ENCODE results near the gene IGSF9. TPM values are rescaled to one million over a fixed set of nuclear protein-coding genes. Genes with fewer than 3 reads are reported as not detected.

Gene IGSF9
- total RNA-seq, 1 experiment from 2014 or later, result not detected

DNA sequence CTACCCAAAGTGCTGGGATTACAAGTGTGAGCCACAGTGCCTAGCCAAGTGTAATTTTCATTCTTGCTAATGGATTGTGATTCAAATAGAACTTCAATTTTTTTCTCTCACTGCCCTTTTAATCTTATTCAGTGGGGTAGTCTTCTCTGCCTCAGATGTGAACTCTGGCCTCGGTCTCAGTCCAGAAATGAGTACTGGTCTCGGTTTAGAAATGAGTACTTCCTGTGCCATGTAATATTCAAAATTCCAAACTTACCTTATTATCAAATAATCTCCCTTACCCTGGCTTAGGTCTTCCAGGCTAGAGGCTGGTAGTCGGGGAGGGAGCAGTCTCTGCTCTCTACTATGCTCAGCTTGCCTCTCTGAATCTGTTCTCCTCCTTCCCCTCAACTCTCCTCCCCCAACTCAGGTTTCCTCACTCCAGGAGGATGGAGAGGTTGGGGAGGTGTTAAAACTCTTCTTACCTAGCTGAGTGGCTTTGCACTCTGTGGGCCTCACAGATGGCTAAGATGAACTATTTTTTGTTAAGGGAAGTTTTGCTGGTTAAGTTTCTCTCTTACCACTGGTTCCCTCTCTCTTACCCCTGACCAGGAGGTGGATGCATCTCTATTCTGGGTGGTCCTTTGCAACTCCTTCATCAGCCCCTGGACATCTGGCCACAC, 13.4 kb upstream of the IGSF9 start:
- H3K9ac ChIP-seq (ENCODE audit: low read length), result no peak overlapping the region
- no peaks in the 10 kb centered on the region for H3K9me2 ChIP-seq (replicated peaks; ENCODE audit: insufficient read depth, low read length)
- no peaks in the 10 kb centered on the region for H3K9me3 ChIP-seq (ENCODE audit: low read length)
- no peak overlapping the region for H3K27ac ChIP-seq (ENCODE audit: low read length)
- no peak overlapping the region for H3K4me2 ChIP-seq (ENCODE audit: low read depth, low read length, poor library complexity, severe bottlenecking)
- H3K4me1 ChIP-seq (ENCODE audit: low read length), result no peaks in the 10 kb centered on the region
- no peak for DNase-seq
- no peaks in the 10 kb centered on the region for H4K20me1 ChIP-seq (ENCODE audit: insufficient read depth, low read depth, low read length)
- H3K36me3 ChIP-seq (ENCODE audit: insufficient read depth, low read length), result no peaks in the 10 kb centered on the region
- no peak overlapping the region for H3K4me3 ChIP-seq (ENCODE audit: low read length)
- no peak overlapping the region for H2AFZ ChIP-seq (ENCODE audit: low read length)
- 0 out of 2 replicates have a peak, but pooled peaks cover 5% of the 10 kb centered on the region for H3K27me3 ChIP-seq (ENCODE audit: low read length)
- H3K79me2 ChIP-seq (ENCODE audit: low read length), result no peaks in the 10 kb centered on the region

DNA sequence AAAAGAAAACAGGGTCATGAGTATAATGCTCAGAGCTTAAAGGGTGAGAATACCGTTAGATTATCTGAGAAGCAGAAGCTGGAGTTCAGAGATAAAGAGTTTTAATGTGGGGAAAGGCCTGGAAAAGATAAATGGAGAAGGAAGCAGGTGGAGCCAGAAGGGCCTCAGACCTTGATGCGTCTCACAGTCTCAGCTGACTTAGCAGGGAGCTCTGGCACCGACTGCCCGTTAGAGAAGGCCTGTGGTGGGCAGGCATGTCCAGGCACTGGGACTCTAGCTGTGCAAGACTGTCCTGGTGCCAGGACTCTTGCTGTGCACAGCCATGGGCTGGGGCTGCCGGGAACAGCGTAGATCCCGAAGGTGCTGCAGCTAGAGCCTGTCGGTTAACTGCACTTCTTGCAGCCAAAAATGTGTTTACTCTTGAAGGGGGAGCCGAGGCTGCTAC, 12.4 kb upstream of the IGSF9 start:
- H3K4me2 ChIP-seq (ENCODE audit: low read depth, low read length, poor library complexity, severe bottlenecking), result no peak overlapping the region
- no peak overlapping the region for H3K4me3 ChIP-seq (ENCODE audit: low read length)
- H4K20me1 ChIP-seq (ENCODE audit: insufficient read depth, low read depth, low read length), result no peaks in the 10 kb centered on the region
- H3K4me1 ChIP-seq (ENCODE audit: low read length), result no peaks in the 10 kb centered on the region
- no peaks in the 10 kb centered on the region for H3K9me2 ChIP-seq (replicated peaks; ENCODE audit: insufficient read depth, low read length)
- H2AFZ ChIP-seq (ENCODE audit: low read length), result no peak overlapping the region
- 0 out of 2 replicates have a peak, but pooled peaks cover 4% of the 10 kb centered on the region for H3K27me3 ChIP-seq (ENCODE audit: low read length)
- H3K36me3 ChIP-seq (ENCODE audit: insufficient read depth, low read length), result no peaks in the 10 kb centered on the region
- H3K79me2 ChIP-seq (ENCODE audit: low read length), result no peaks in the 10 kb centered on the region
- H3K9me3 ChIP-seq (ENCODE audit: low read length), result no peaks in the 10 kb centered on the region
- no peak overlapping the region for H3K27ac ChIP-seq (ENCODE audit: low read length)
- no peak for DNase-seq
- no peak overlapping the region for H3K9ac ChIP-seq (ENCODE audit: low read length)

DNA sequence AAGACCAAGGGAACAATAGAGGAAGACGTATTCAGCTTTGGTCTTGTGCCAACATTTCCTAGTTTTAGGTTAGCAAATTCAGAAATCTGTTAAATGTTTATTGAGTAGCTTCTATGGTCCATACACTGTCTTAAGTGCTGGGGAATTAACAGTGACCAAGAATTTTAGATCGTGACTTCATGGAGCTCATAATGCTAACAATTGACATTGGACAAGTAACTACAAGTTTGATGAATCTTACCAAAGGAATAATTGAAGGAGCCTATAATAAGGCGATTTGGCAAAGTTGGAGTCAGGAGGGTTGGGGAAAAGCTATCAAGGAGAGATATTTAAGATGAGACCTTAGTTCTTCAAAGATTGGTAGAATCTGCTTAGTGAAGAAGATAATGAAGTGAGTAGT, 10.0 kb upstream of the IGSF9 start:
- no peaks in the 10 kb centered on the region for H4K20me1 ChIP-seq (ENCODE audit: insufficient read depth, low read depth, low read length)
- no peak overlapping the region for H3K27ac ChIP-seq (ENCODE audit: low read length)
- H3K27me3 ChIP-seq (ENCODE audit: low read length), result no peaks in the 10 kb centered on the region
- no peaks in the 10 kb centered on the region for H3K9me2 ChIP-seq (replicated peaks; ENCODE audit: insufficient read depth, low read length)
- no peak for DNase-seq
- no peak overlapping the region for H3K4me2 ChIP-seq (ENCODE audit: low read depth, low read length, poor library complexity, severe bottlenecking)
- no peaks in the 10 kb centered on the region for H3K4me1 ChIP-seq (ENCODE audit: low read length)
- no peaks in the 10 kb centered on the region for H3K9me3 ChIP-seq (ENCODE audit: low read length)
- no peak overlapping the region for H2AFZ ChIP-seq (ENCODE audit: low read length)
- H3K4me3 ChIP-seq (ENCODE audit: low read length), result no peak overlapping the region
- no peaks in the 10 kb centered on the region for H3K36me3 ChIP-seq (ENCODE audit: insufficient read depth, low read length)
- no peak overlapping the region for H3K9ac ChIP-seq (ENCODE audit: low read length)
- H3K79me2 ChIP-seq (ENCODE audit: low read length), result no peaks in the 10 kb centered on the region

DNA sequence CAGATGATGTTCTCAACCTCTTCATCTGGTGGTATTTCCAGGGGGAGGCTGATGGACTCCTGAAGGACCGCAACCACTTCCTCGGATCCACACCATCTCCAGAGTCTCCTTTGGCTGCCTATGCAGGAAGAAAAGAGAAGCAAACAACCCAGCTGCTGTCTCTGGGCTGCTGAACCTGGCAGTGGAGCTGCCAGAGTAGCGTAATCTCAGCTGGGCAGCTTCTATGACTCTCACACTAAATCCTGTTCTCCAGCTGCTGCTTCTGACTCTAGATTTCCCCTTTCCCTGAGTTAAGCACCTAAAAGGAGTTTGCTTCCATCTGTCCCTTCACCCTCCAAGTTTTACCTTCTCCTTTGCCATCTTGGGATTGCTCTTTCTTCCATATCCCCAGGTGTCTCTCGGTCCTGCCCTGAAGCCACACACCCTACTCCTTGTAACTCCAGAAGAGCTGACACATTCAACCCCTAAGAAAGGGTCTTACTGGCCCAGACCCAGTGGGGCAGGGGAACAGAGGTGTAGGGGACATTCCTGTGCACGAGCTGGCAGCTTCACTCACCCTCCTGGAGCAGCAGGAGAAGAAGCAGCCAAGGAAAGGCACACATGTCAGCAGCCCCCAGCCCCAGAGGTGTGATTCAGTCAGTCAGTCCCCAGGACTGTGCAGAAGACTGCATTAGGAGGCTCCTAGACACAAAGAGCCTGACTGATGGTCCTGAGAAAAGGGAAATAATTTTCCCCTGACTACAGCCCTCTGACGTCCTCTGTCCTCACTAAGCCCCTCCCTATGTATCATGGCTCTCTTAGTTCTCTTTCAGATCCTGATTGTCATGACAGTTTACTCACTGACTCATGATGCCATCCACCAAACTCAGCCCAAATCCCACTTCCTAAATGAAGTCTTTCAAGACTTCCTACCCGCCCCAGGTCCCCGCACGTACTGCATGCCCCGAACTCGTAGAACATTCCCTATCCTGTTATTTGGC, 8.4 kb upstream of the IGSF9 start, which contains the start of gene SLAMF9:
Gene SLAMF9 (minus strand): TSS at position 702 of the 980 bp plus-strand sequence. CDS start 100 bp downstream, at position 602.
- H3K4me2 ChIP-seq (ENCODE audit: low read depth, low read length, poor library complexity, severe bottlenecking), result no peak within 1 kb of the TSS
- H3K9me3 ChIP-seq (ENCODE audit: low read length), result no peaks in the 10 kb centered on the region
- H2AFZ ChIP-seq (ENCODE audit: low read length), result no peak within 1 kb of the TSS
- no peak within 1 kb of the TSS for H3K9ac ChIP-seq (ENCODE audit: low read length)
- no peak for DNase-seq
- H3K4me3 ChIP-seq (ENCODE audit: low read length), result no peak within 1 kb of the TSS
- no peaks in the 10 kb centered on the region for H3K36me3 ChIP-seq (ENCODE audit: insufficient read depth, low read length)
- no peaks in the 10 kb centered on the region for H4K20me1 ChIP-seq (ENCODE audit: insufficient read depth, low read depth, low read length)
- no peaks in the 10 kb centered on the region for H3K79me2 ChIP-seq (ENCODE audit: low read length)
- no peaks in the 10 kb centered on the region for H3K4me1 ChIP-seq (ENCODE audit: low read length)
- H3K27ac ChIP-seq (ENCODE audit: low read length), result no peak within 1 kb of the TSS
- no peaks in the 10 kb centered on the region for H3K27me3 ChIP-seq (ENCODE audit: low read length)
- H3K9me2 ChIP-seq (replicated peaks; ENCODE audit: insufficient read depth, low read length), result no peaks in the 10 kb centered on the region

DNA sequence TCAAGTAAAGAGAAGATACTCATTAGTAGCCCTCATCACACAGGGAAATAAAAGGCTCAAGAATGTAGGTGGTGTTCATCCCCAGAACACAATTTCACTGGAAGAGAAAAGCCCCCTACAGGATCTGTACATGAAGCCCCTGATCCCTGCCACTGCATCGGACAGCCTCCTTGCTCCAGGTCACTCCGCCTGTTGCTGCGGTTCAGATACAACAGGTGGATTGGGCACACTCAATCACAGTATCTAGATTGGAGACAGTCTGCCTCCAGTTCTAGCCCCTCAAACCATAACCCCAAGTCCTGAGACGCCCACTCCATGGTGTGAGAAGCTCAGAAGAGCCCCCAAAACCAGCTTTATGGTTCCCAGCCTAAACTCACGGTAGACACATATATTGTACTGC, 7.5 kb upstream of the IGSF9 start:
- no peak for DNase-seq
- no peaks in the 10 kb centered on the region for H3K27me3 ChIP-seq (ENCODE audit: low read length)
- H3K9me2 ChIP-seq (replicated peaks; ENCODE audit: insufficient read depth, low read length), result no peaks in the 10 kb centered on the region

DNA sequence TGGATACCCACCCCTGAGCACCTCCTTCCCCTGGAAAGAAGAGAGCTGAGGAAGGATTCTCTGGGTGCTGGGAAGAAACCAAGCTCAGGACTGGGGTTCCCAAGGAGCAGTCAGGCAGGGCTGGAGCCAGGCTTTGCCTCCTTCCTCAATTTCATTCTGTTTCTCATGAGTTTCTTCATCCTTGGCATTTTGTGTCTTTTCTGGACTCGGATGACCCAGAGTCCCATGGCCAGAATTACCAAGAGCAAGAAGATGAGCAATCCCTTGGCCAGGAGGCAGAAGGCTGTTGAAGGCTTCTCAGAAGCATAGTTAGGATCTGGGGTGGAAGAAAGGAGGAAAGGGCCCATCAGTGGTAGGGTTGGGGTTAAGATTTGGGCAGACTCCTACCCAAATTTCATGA, 6.1 kb upstream of the IGSF9 start:
- Histone ChIP-seq H3K9me2 (replicated peaks; ENCODE audit: insufficient read depth, low read length) (no peaks in the 10 kb centered on the region), H3K9me3 (ENCODE audit: low read length) (no peaks in the 10 kb centered on the region), H3K4me3 (ENCODE audit: low read length) (no peak overlapping the region), H3K4me2 (ENCODE audit: low read depth, low read length, poor library complexity, severe bottlenecking) (no peak overlapping the region), H2AFZ (ENCODE audit: low read length) (no peak overlapping the region), H3K36me3 (ENCODE audit: insufficient read depth, low read length) (no peaks in the 10 kb centered on the region), H3K9ac (ENCODE audit: low read length) (no peak overlapping the region), H3K27ac (ENCODE audit: low read length) (no peak overlapping the region), H3K79me2 (ENCODE audit: low read length) (no peaks in the 10 kb centered on the region), H3K27me3 (ENCODE audit: low read length) (no peaks in the 10 kb centered on the region), H3K4me1 (ENCODE audit: low read length) (no peaks in the 10 kb centered on the region), H4K20me1 (ENCODE audit: insufficient read depth, low read depth, low read length) (no peaks in the 10 kb centered on the region)
- DNase-seq, result no peak

More for the DNA sequence above, 7.5 kb upstream of the IGSF9 start:
- H3K9me3 ChIP-seq (ENCODE audit: low read length), result no peaks in the 10 kb centered on the region
- no peak overlapping the region for H3K27ac ChIP-seq (ENCODE audit: low read length)
- no peak overlapping the region for H3K4me3 ChIP-seq (ENCODE audit: low read length)
- no peak overlapping the region for H2AFZ ChIP-seq (ENCODE audit: low read length)
- no peak overlapping the region for H3K4me2 ChIP-seq (ENCODE audit: low read depth, low read length, poor library complexity, severe bottlenecking)
- H3K9ac ChIP-seq (ENCODE audit: low read length), result no peak overlapping the region
- no peaks in the 10 kb centered on the region for H3K4me1 ChIP-seq (ENCODE audit: low read length)
- H4K20me1 ChIP-seq (ENCODE audit: insufficient read depth, low read depth, low read length), result no peaks in the 10 kb centered on the region
- no peaks in the 10 kb centered on the region for H3K79me2 ChIP-seq (ENCODE audit: low read length)
- H3K36me3 ChIP-seq (ENCODE audit: insufficient read depth, low read length), result no peaks in the 10 kb centered on the region

DNA sequence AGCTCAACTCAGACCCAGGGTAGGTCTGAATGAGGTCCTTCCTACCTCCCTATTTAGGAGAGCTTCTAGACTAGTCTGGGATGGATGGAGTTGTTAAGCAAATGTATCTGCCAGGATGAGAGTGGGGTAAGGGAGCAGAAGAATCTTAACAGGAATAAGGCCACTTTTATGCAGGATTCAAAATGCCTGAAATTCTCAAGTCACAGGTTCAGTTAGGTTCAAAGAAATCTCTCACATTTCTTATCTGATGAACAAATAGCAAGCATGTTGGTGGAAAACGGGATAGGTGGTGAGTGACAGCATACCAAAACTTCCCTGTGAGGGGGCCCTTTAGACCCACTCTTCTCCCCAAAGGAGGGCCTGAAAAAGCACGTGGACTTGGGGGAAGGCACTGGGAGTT, 5.6 kb upstream of the IGSF9 start:
- no peaks in the 10 kb centered on the region for H3K27me3 ChIP-seq (ENCODE audit: low read length)
- H3K36me3 ChIP-seq (ENCODE audit: insufficient read depth, low read length), result no peaks in the 10 kb centered on the region
- no peak overlapping the region for H3K4me3 ChIP-seq (ENCODE audit: low read length)
- no peaks in the 10 kb centered on the region for H3K4me1 ChIP-seq (ENCODE audit: low read length)
- no peak overlapping the region for H3K9ac ChIP-seq (ENCODE audit: low read length)
- no peaks in the 10 kb centered on the region for H3K79me2 ChIP-seq (ENCODE audit: low read length)
- DNase-seq, result no peak
- H2AFZ ChIP-seq (ENCODE audit: low read length), result no peak overlapping the region
- H3K4me2 ChIP-seq (ENCODE audit: low read depth, low read length, poor library complexity, severe bottlenecking), result no peak overlapping the region
- no peaks in the 10 kb centered on the region for H3K9me3 ChIP-seq (ENCODE audit: low read length)
- H3K9me2 ChIP-seq (replicated peaks; ENCODE audit: insufficient read depth, low read length), result no peaks in the 10 kb centered on the region
- no peaks in the 10 kb centered on the region for H4K20me1 ChIP-seq (ENCODE audit: insufficient read depth, low read depth, low read length)
- no peak overlapping the region for H3K27ac ChIP-seq (ENCODE audit: low read length)

DNA sequence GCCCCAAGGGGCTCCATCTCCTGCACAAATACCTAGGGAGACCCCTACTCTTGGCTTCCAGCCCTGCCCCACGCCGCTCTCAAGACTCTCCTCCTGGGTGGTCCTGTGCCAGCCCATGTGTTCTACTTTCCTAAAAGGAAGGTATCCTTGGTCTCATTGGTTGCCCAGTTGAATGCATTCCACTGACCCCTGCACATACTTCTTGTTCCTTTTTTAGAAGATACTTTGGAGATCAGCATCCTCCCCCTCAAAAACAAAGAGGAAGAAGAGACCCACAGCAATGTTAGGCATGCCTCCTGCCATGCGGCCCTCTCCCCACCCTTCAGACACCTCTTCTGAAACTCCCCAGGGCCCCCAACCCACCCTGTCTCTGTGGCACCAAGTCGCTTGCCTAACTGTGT, 4.6 kb upstream of the IGSF9 start:
- H3K79me2 ChIP-seq (ENCODE audit: low read length), result no peaks in the 10 kb centered on the region
- no peaks in the 10 kb centered on the region for H3K9me2 ChIP-seq (replicated peaks; ENCODE audit: insufficient read depth, low read length)
- no peaks in the 10 kb centered on the region for H3K9me3 ChIP-seq (ENCODE audit: low read length)
- no peaks in the 10 kb centered on the region for H3K27me3 ChIP-seq (ENCODE audit: low read length)
- no peak overlapping the region for H3K4me2 ChIP-seq (ENCODE audit: low read depth, low read length, poor library complexity, severe bottlenecking)
- H3K36me3 ChIP-seq (ENCODE audit: insufficient read depth, low read length), result no peaks in the 10 kb centered on the region
- H2AFZ ChIP-seq (ENCODE audit: low read length), result no peak overlapping the region
- H3K4me1 ChIP-seq (ENCODE audit: low read length), result no peaks in the 10 kb centered on the region
- no peaks in the 10 kb centered on the region for H4K20me1 ChIP-seq (ENCODE audit: insufficient read depth, low read depth, low read length)
- no peak overlapping the region for H3K4me3 ChIP-seq (ENCODE audit: low read length)
- DNase-seq, result no peak
- H3K9ac ChIP-seq (ENCODE audit: low read length), result no peak overlapping the region
- no peak overlapping the region for H3K27ac ChIP-seq (ENCODE audit: low read length)

Measured in Karpas-422 (cell line).